ENCODE measurements around the gene CUL2. TPM values are rescaled to one million over a fixed set of nuclear protein-coding genes. Genes with fewer than 3 reads are reported as not detected.

CUL2 gene
- total and polyA plus RNA-seq, 10 of the 15 experiments (the other 5 are each of a cell fraction or from before 2014, with no cell fraction given) = 11.9 to 56.5 (median 33.2) TPM

DNA sequence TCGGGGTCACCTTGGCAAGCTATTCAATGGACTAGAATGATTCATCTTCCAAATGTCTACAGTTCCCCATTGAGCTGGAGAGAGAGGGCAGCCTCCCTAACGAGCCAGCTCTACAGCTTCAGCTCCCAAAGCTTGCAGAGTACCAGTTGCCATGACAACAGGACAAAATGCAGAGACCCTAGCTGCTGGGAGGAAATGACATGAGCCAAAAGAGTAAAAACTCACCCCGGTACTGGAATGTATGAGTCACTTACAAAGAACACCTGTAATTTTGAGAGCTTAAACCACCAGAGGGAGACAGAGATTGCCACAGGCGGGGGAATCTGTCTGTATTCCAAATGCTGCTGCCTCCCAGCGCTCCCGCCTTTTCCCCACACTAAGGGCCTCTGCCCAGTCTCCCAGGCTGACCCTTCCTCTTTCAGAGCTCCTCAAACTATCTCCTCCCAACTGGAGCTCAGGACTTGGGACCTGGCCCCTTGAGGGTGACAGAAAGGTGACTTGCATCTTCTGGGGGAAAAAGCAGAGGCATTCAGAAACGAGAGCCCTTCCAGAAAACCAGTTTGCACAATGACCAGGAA is 95.5 kb downstream of the CUL2 start (continued):
- TF ChIP-seq, protein P1, sequence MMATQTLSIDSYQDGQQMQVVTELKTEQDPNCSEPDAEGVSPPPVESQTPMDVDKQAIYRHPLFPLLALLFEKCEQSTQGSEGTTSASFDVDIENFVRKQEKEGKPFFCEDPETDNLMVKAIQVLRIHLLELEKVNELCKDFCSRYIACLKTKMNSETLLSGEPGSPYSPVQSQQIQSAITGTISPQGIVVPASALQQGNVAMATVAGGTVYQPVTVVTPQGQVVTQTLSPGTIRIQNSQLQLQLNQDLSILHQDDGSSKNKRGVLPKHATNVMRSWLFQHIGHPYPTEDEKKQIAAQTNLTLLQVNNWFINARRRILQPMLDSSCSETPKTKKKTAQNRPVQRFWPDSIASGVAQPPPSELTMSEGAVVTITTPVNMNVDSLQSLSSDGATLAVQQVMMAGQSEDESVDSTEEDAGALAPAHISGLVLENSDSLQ (IDR thresholded peaks at IDR 0.05) = no peak
- TF ChIP-seq POU2F2 (IDR thresholded peaks at IDR 0.05; ENCODE audit: borderline replicate concordance, low read depth, low read length) (no peak), CREB1 (IDR thresholded peaks at IDR 0.05; ENCODE audit: low read depth) (peak; percentile 31; the same call in 1 of the 2 replicates), BMI1 (IDR thresholded peaks at IDR 0.05; ENCODE audit: borderline replicate concordance) (peak; percentile 91), ZBED1 (IDR thresholded peaks at IDR 0.05; ENCODE audit: borderline replicate concordance) (no peak), HDAC2 (IDR thresholded peaks at IDR 0.05) (no peak), EP300 (IDR thresholded peaks at IDR 0.05; ENCODE audit: borderline replicate concordance in 1 of 2, control insufficient read depth in 1 of 2, low read depth in 2 of 2, low read length in 2 of 2) (peak in 1 of 2 experiments; percentile 44; a peak in 1 of 4 replicates), BCL11A (IDR thresholded peaks at IDR 0.05; ENCODE audit: low read depth, low read length) (peak; percentile 30; the same call in 1 of the 2 replicates), CHD1 (IDR thresholded peaks at IDR 0.05; ENCODE audit: low read depth, low read length) (no peak), SREBF1 (IDR thresholded peaks at IDR 0.05; ENCODE audit: low read length) (no peak), SP1 (IDR thresholded peaks at IDR 0.05; ENCODE audit: low read depth, low read length) (no peak), CEBPB (IDR thresholded peaks at IDR 0.05; ENCODE audit: borderline replicate concordance in 1 of 2, low read depth in 2 of 2, low read length in 2 of 2) (no peak), CREM (IDR thresholded peaks at IDR 0.05; ENCODE audit: low read depth) (peak; percentile 42; the same call in 1 of the 2 replicates), FOXK2 (IDR thresholded peaks at IDR 0.05) (no peak), ATF7 (IDR thresholded peaks at IDR 0.05; ENCODE audit: low read depth) (peak; percentile 56; the same call in 1 of the 2 replicates), CBX3 (IDR thresholded peaks at IDR 0.05; ENCODE audit: borderline replicate concordance, low read depth) (no peak), GABPA (IDR thresholded peaks at IDR 0.05; ENCODE audit: low read depth) (no peak), NR2C2 (IDR thresholded peaks at IDR 0.05; ENCODE audit: borderline replicate concordance, control insufficient read depth, insufficient read length, low read depth) (no peak), FOS (IDR thresholded peaks at IDR 0.05; ENCODE audit: borderline replicate concordance, extremely low read depth, insufficient read length) (no peak), ESRRA (IDR thresholded peaks at IDR 0.05; ENCODE audit: low read length) (no peak), SIX5 (IDR thresholded peaks at IDR 0.05; ENCODE audit: low read depth, low read length, severe bottlenecking) (no peak), ZNF24 (IDR thresholded peaks at IDR 0.05) (no peak), PML (IDR thresholded peaks at IDR 0.05; ENCODE audit: low read length) (no peak), GATAD2B (conservative IDR thresholded peaks at IDR 0.05; ENCODE audit: low read depth) (no peak), TBL1XR1 (IDR thresholded peaks at IDR 0.05; ENCODE audit: low read depth, low read length) (no peak)
- TF ChIP-seq, protein P2, sequence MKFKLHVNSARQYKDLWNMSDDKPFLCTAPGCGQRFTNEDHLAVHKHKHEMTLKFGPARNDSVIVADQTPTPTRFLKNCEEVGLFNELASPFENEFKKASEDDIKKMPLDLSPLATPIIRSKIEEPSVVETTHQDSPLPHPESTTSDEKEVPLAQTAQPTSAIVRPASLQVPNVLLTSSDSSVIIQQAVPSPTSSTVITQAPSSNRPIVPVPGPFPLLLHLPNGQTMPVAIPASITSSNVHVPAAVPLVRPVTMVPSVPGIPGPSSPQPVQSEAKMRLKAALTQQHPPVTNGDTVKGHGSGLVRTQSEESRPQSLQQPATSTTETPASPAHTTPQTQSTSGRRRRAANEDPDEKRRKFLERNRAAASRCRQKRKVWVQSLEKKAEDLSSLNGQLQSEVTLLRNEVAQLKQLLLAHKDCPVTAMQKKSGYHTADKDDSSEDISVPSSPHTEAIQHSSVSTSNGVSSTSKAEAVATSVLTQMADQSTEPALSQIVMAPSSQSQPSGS (IDR thresholded peaks at IDR 0.05; ENCODE audit: low read length) = peak; percentile 67
- TF ChIP-seq, protein P3, sequence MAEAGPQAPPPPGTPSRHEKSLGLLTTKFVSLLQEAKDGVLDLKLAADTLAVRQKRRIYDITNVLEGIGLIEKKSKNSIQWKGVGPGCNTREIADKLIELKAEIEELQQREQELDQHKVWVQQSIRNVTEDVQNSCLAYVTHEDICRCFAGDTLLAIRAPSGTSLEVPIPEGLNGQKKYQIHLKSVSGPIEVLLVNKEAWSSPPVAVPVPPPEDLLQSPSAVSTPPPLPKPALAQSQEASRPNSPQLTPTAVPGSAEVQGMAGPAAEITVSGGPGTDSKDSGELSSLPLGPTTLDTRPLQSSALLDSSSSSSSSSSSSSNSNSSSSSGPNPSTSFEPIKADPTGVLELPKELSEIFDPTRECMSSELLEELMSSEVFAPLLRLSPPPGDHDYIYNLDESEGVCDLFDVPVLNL (IDR thresholded peaks at IDR 0.05; ENCODE audit: low read depth, low read length) = no peak
- TF ChIP-seq, protein P4, sequence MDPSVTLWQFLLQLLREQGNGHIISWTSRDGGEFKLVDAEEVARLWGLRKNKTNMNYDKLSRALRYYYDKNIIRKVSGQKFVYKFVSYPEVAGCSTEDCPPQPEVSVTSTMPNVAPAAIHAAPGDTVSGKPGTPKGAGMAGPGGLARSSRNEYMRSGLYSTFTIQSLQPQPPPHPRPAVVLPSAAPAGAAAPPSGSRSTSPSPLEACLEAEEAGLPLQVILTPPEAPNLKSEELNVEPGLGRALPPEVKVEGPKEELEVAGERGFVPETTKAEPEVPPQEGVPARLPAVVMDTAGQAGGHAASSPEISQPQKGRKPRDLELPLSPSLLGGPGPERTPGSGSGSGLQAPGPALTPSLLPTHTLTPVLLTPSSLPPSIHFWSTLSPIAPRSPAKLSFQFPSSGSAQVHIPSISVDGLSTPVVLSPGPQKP (IDR thresholded peaks at IDR 0.05; ENCODE audit: low read depth, low read length) = no peak

Data from GM12878 (cell line).